SK-N-SH (cell line): ENCODE data around the gene COG2. TPM values are rescaled to one million over a fixed set of nuclear protein-coding genes. Genes with fewer than 3 reads are reported as not detected.
"Not testable (repeated sequence)": the region's sequence is repeated elsewhere in the genome, so short reads cannot be mapped to it uniquely, and the experiment has no call there.

Experiments
- CTCF ChIA-PET: fragments of 300-600, 350-600 bp; formaldehyde crosslinking; extraction: SDS; loops from one replicate; lab custom pipeline; 2021; lab: Yijun Ruan, JAX
- POLR2A ChIA-PET: fragments of 350-600 bp; sonication (Branson Sonifier 250); formaldehyde crosslinking; extraction: SDS; loops from one replicate; lab custom pipeline; 2020; ENCODE audit warnings: antibody characterized with exemption, inconsistent platforms; lab: Yijun Ruan, JAX
- DNase-seq: peaks from one replicate; pipeline ENCODE4 v3.0.0; 2012
- H2AFZ ChIP-seq: fragments of 200-600 bp; sonication (generic); 2 replicates; pipeline ENCODE4 v1.8.1; 2016; ENCODE audit warnings: antibody characterized with exemption, mild to moderate bottlenecking, low read depth
- H3F3A ChIP-seq: fragments of 200-600 bp; sonication (generic); replicated peaks from 2 replicates; pipeline ENCODE3; 2016; ENCODE audit warnings: antibody characterized with exemption, mild to moderate bottlenecking; ENCODE audit not compliant: insufficient read depth
- H3K27ac ChIP-seq, 2 experiments: fragments of 200-500 bp in 1 of 2; fragments of 200-600 bp in 1 of 2; sonication (Bioruptor generic) in 1 of 2; sonication (generic), shearing (Covaris generic) in 1 of 2; 2 replicates each; pipeline versions ENCODE4 v1.5.1 to v1.6.1; 2014 to 2016; ENCODE audit warnings: low read depth in 2 of 2, inconsistent platforms in 1 of 2, low read length in 1 of 2, mild to moderate bottlenecking in 1 of 2, mixed read lengths in 1 of 2
- H3K27me3 ChIP-seq: fragments of 200-600 bp; sonication (generic), shearing (Covaris generic); 2 replicates; pipeline ENCODE4 v1.6.1; 2016; ENCODE audit warnings: mixed run types; ENCODE audit not compliant: insufficient read depth
- H3K36me3 ChIP-seq, 2 experiments: fragments of 200-500 bp in 1 of 2; fragments of 200-600 bp in 1 of 2; sonication (Bioruptor generic) in 1 of 2; sonication (generic) in 1 of 2; replicated peaks in 1 of 2; 2 replicates each; pipeline versions ENCODE3 to v1.5.1; 2014 to 2016; ENCODE audit warnings: low read length in 1 of 2, mild to moderate bottlenecking in 1 of 2; ENCODE audit not compliant: insufficient read depth in 2 of 2, control insufficient read depth in 1 of 2
- H3K4me1 ChIP-seq, 2 experiments: fragments of 200-500 bp in 1 of 2; fragments of 200-600 bp in 1 of 2; sonication (Bioruptor generic) in 1 of 2; sonication (generic), shearing (Covaris generic) in 1 of 2; 2 replicates each; pipeline versions ENCODE4 v1.5.1 to v1.6.1; 2014 to 2016; ENCODE audit warnings: low read depth in 1 of 2, low read length in 1 of 2, mixed run types in 1 of 2; ENCODE audit not compliant: insufficient read depth in 2 of 2, control insufficient read depth in 1 of 2
- H3K4me2 ChIP-seq: fragments of 200-600 bp; sonication (generic), shearing (Covaris generic); 2 replicates; pipeline ENCODE4 v1.6.1; 2017; ENCODE audit warnings: mixed run types
- H3K4me3 ChIP-seq, 2 experiments: fragments of 200-500 bp in 1 of 2; fragments of 200-600 bp in 1 of 2; sonication (Bioruptor generic) in 1 of 2; sonication (generic), shearing (Covaris generic) in 1 of 2; 2 replicates each; pipeline versions ENCODE4 v1.5.1 to v1.8.1; 2014 to 2016; ENCODE audit warnings: low read depth in 2 of 2, inconsistent platforms in 1 of 2, low read length in 1 of 2, mild to moderate bottlenecking in 1 of 2, mixed read lengths in 1 of 2, moderate library complexity in 1 of 2
- H3K79me2 ChIP-seq: fragments of 200-600 bp; sonication (generic); 2 replicates; pipeline ENCODE4 v1.8.1; 2017; ENCODE audit warnings: mild to moderate bottlenecking; ENCODE audit not compliant: insufficient read depth
- H3K9ac ChIP-seq: fragments of 200-600 bp; sonication (generic); 2 replicates; pipeline ENCODE4 v1.6.1; 2017; ENCODE audit warnings: mixed run types
- H3K9me2 ChIP-seq: fragments of 200-600 bp; sonication (generic); 2 replicates; pipeline ENCODE4 v1.6.1; 2017; ENCODE audit warnings: mixed run types
- H3K9me3 ChIP-seq: fragments of 200-600 bp; sonication (generic); 2 replicates; pipeline ENCODE4 v1.6.1; 2017; ENCODE audit warnings: mixed run types, mild to moderate bottlenecking, moderate library complexity
- H4K20me1 ChIP-seq: fragments of 200-600 bp; sonication (generic); 2 replicates; pipeline ENCODE4 v1.6.1; 2017; ENCODE audit warnings: mild to moderate bottlenecking, mixed run types; ENCODE audit not compliant: insufficient read depth
- ELF1 ChIP-seq: IDR thresholded peaks from 2 replicates; pipeline ENCODE4 v1.4.0; 2012
- EP300 ChIP-seq, 2 experiments: IDR thresholded peaks; 2 replicates each; pipeline versions ENCODE4 v1.4.0 to v1.6.1; 2012; ENCODE audit warnings: borderline replicate concordance in 1 of 2, low read depth in 1 of 2, low read length in 1 of 2
- EZH2phosphoT487 ChIP-seq: fragments of 200-600 bp; sonication (generic); IDR thresholded peaks from 2 replicates; pipeline ENCODE4 v1.6.1; 2017; ENCODE audit warnings: low read depth, mixed run types, mild to moderate bottlenecking, antibody characterized with exemption, moderate library complexity, borderline replicate concordance
- FOXM1 ChIP-seq: IDR thresholded peaks from 2 replicates; pipeline ENCODE4 v1.4.0; 2012; ENCODE audit warnings: low read depth, mild to moderate bottlenecking
- MAX ChIP-seq: IDR thresholded peaks from 2 replicates; pipeline ENCODE4 v1.4.0; 2012; ENCODE audit warnings: low read depth
- REST ChIP-seq: IDR thresholded peaks from 2 replicates; pipeline ENCODE4 v1.6.1; 2012; ENCODE audit warnings: mild to moderate bottlenecking, low read depth, low read length, moderate library complexity
- TCF12 ChIP-seq: IDR thresholded peaks from 2 replicates; pipeline ENCODE4 v1.4.0; 2012
- TEAD4 ChIP-seq: IDR thresholded peaks from 2 replicates; pipeline ENCODE4 v1.4.0; 2012; ENCODE audit warnings: mild to moderate bottlenecking, borderline replicate concordance; ENCODE audit not compliant: insufficient read depth
- USF1 ChIP-seq: IDR thresholded peaks from 2 replicates; pipeline ENCODE4 v1.4.0; 2012; ENCODE audit warnings: low read depth, borderline replicate concordance
- ZBTB33 ChIP-seq: IDR thresholded peaks from 2 replicates; pipeline ENCODE4 v1.4.0; 2012; ENCODE audit warnings: low read depth, borderline replicate concordance
- WGBS: methylation state at CpG from one replicate; pipeline ENCODE4 v1.1.6; 2017; ENCODE audit warnings: low lambda C conversion rate; 5-methylcytosine and 5-hydroxymethylcytosine counted together
- polyA plus RNA-seq, 3 experiments: library from polyadenylated mRNA; depleted of rRNA; stranded (reverse); fragments of >200 nt; gene quantifications; 2 replicates each; pipeline ENCODE4 v1.2.3, GENCODE V29; 2012

COG2 gene
- polyA plus RNA-seq, 1 of the 3 experiments (the other 2 are of a cell fraction), result 11.0 TPM

GRCh38 chr1:230650300-230650699 lies 8.0 kb downstream of the COG2 start (continued):
- TF ChIP-seq ZBTB33 (no peak), REST (no peak), ELF1 (no peak), EP300 (IDR thresholded peaks at IDR 0.05; ENCODE audit: borderline replicate concordance in 1 of 2, low read depth in 1 of 2, low read length in 1 of 2) (no peak), TEAD4 (no peak)

- Histone ChIP-seq H3K27ac (no peak overlapping the region), H3K4me3 (no peak overlapping the region), H3K9ac (no peak overlapping the region), H3K36me3 (peaks cover 6 to 12% of the 10 kb centered on the region in 2 experiments), H4K20me1 (peaks cover 10% of the 10 kb centered on the region; the same call in 1 of the 2 replicates), H3K4me1 (no peaks in the 10 kb centered on the region; a peak in 1 of 4 replicates), H2AFZ (no peak overlapping the region), H3K27me3 (no peaks in the 10 kb centered on the region), H3K4me2 (no peak overlapping the region), H3K9me2 (no peaks in the 10 kb centered on the region), H3K9me3 (no peaks in the 10 kb centered on the region), H3F3A (peaks cover 5% of the 10 kb centered on the region), H3K79me2 (peaks cover 99% of the 10 kb centered on the region)
- TF ChIP-seq FOXM1, result no peak
- no peak for TF ChIP-seq MAX
- no peak for TF ChIP-seq USF1
- TF ChIP-seq TCF12, result no peak
- no peak for TF ChIP-seq EZH2phosphoT487
- POLR2A ChIA-PET, result no interaction called here
- CTCF ChIA-PET, result interaction anchor here (2.2 kb wide), 1 partner anchor 9 kb away, joined by 12 read pairs; the partner anchor contains the start of gene COG2
- DNase-seq, result no peak
- WGBS, result 87% methylated on average over 2 of the region's 2 CpGs
Measured at GRCh38 chr1:230651235-230651634, 9.0 kb downstream of the COG2 start.

- H3K27ac ChIP-seq, H3K9me3 ChIP-seq, POLR2A ChIA-PET, H4K20me1 ChIP-seq, DNase-seq, H3K4me2 ChIP-seq, H3F3A ChIP-seq, H3K4me1 ChIP-seq, H3K27me3 ChIP-seq, H2AFZ ChIP-seq, H3K9me2 ChIP-seq, H3K4me3 ChIP-seq, H3K9ac ChIP-seq: not testable (repeated sequence)
- 95% methylated on average over 1 of the region's 1 CpG for WGBS
- CTCF ChIA-PET, result interaction anchor here (1.4 kb wide), 1 partner anchor 15 kb away, joined by 4 read pairs; the partner anchor contains the start of gene COG2
- H3K36me3 ChIP-seq, result peaks cover 15 to 31% of the 10 kb centered on the region in 2 experiments
- H3K79me2 ChIP-seq, result peaks cover 51% of the 10 kb centered on the region
Measured at GRCh38 chr1:230656719-230657118, 14.4 kb downstream of the COG2 start.

- POLR2A ChIA-PET, H3K27me3 ChIP-seq, H2AFZ ChIP-seq, H3F3A ChIP-seq, H4K20me1 ChIP-seq, H3K9me2 ChIP-seq, H3K27ac ChIP-seq, H3K9me3 ChIP-seq, H3K9ac ChIP-seq, H3K4me3 ChIP-seq, H3K4me2 ChIP-seq, DNase-seq, H3K4me1 ChIP-seq: not testable (repeated sequence)
- CTCF ChIA-PET, result interaction anchor here (0.7 to 1.4 kb wide), 3 partner anchors 15 to 28 kb away, joined by 3 to 4 read pairs (median 3); partner anchors contain the start of gene COG2
- WGBS, result no CpG with 5 or more reads among the region's 1 CpG
- H3K79me2 ChIP-seq, result peaks cover 37% of the 10 kb centered on the region
- peaks cover 15 to 45% of the 10 kb centered on the region in 2 experiments for H3K36me3 ChIP-seq
Measured at GRCh38 chr1:230658103-230658502, 15.8 kb downstream of the COG2 start.
